K562 (cell line): ENCODE data around the gene CDC42BPB. TPM values are rescaled to one million over a fixed set of nuclear protein-coding genes. Genes with fewer than 3 reads are reported as not detected.

Source experiments
- ATAC-seq: fragments of 200-7000 bp; cut with Tn5 transposase; 3 replicates; pipeline ENCODE4 v1.9.1; 2020; ENCODE audit warnings: moderate library complexity
- BruUV-seq: library from RNA; stranded (reverse); fragments of 400-500 nt; replicated peaks from 2 replicates; lab custom pipeline; 2021; lab: Mats Ljungman, UMichigan
- CTCF ChIA-PET: fragments of 300-600 bp; formaldehyde crosslinking; extraction: SDS; loops from one replicate; lab custom pipeline; 2021; ENCODE audit warnings: low intra/inter-chr PET ratio; lab: Yijun Ruan, JAX
- POLR2A ChIA-PET: fragments of 300-600, 350-650 bp; sonication (Branson Sonifier 250); formaldehyde crosslinking; extraction: SDS; loops from one replicate; lab custom pipeline; 2021; ENCODE audit warnings: antibody characterized with exemption, inconsistent platforms; lab: Yijun Ruan, JAX
- DNase-seq, 4 experiments: peaks; one replicate each; pipeline versions ENCODE4 v3.0.0 to v3.0.0-alpha.2; 2011 to 2018; ENCODE audit warnings: low spot score in 3 of 4, mixed read lengths in 3 of 4; ENCODE audit errors: extremely low read depth in 1 of 4
- FAIRE-seq: peaks from 2 replicates; lab custom pipeline; 2011; peaks lifted over from hg19 to GRCh38; lab: Jason Lieb, UNC
- H2AFZ ChIP-seq: 2 replicates; pipeline ENCODE4 v1.6.0; 2011; ENCODE audit warnings: low read depth, low read length, control low read depth, inconsistent platforms
- H3K27ac ChIP-seq: fragments of 200-600 bp; 3 replicates; pipeline ENCODE4 v1.8.0; 2011; ENCODE audit warnings: low read depth, mild to moderate bottlenecking, control low read depth, inconsistent platforms, low read length, moderate library complexity, mixed read lengths; ENCODE audit errors: extremely low read depth
- H3K27me3 ChIP-seq, 2 experiments: fragments of 300-600 bp in 1 of 2; 2 replicates in 1 of 2; 3 replicates in 1 of 2; pipeline versions ENCODE4 v1.6.0 to v1.8.0; 2011; ENCODE audit warnings: inconsistent platforms in 2 of 2, low read length in 2 of 2, mild to moderate bottlenecking in 1 of 2, mixed read lengths in 1 of 2, moderate library complexity in 1 of 2; ENCODE audit not compliant: control insufficient read depth in 2 of 2, insufficient read depth in 2 of 2
- H3K36me3 ChIP-seq: fragments of 300-600 bp; 3 replicates; pipeline ENCODE4 v1.8.0; 2011; ENCODE audit warnings: mild to moderate bottlenecking, low read length, inconsistent platforms; ENCODE audit not compliant: control insufficient read depth, insufficient read depth
- H3K4me1 ChIP-seq, 2 experiments: fragments of 200-600 bp in 1 of 2; replicated peaks in 1 of 2; 2 replicates in 1 of 2; 3 replicates in 1 of 2; pipeline versions ENCODE4 v1.5.1 to v1.8.0; 2011; ENCODE audit warnings: inconsistent platforms in 2 of 2, low read length in 2 of 2, mild to moderate bottlenecking in 1 of 2, mixed read lengths in 1 of 2, moderate library complexity in 1 of 2; ENCODE audit not compliant: control insufficient read depth in 2 of 2, insufficient read depth in 2 of 2
- H3K4me2 ChIP-seq: 2 replicates; pipeline ENCODE4 v1.6.1; 2011; ENCODE audit warnings: low read length, control low read depth, inconsistent platforms, mixed read lengths; ENCODE audit not compliant: insufficient read depth
- H3K4me3 ChIP-seq: fragments of 200-600 bp; sonication (generic), shearing (Covaris generic); 2 replicates; pipeline ENCODE4 v1.5.1; 2016; ENCODE audit warnings: control low read depth, inconsistent platforms
- H3K79me2 ChIP-seq: fragments of 200-600 bp; 3 replicates; pipeline ENCODE4 v1.8.0; 2011; ENCODE audit warnings: low read length, inconsistent platforms; ENCODE audit not compliant: control insufficient read depth, insufficient read depth
- H3K9ac ChIP-seq, 2 experiments: 2 replicates each; pipeline versions ENCODE4 v1.6.0 to v1.6.1; 2011; ENCODE audit warnings: low read depth in 2 of 2, low read length in 2 of 2, control low read depth in 1 of 2, inconsistent platforms in 1 of 2, mild to moderate bottlenecking in 1 of 2, mixed read lengths in 1 of 2; ENCODE audit not compliant: insufficient read depth in 1 of 2
- H3K9me1 ChIP-seq: one replicate; pipeline ENCODE4 v1.6.0; 2011; ENCODE audit warnings: inconsistent platforms, mild to moderate bottlenecking, low read length, moderate library complexity; ENCODE audit not compliant: control insufficient read depth, insufficient read depth
- H3K9me3 ChIP-seq: replicated peaks from 2 replicates; pipeline ENCODE4 v1.5.1; 2011; ENCODE audit warnings: low read depth, low read length, inconsistent platforms; ENCODE audit not compliant: control insufficient read depth, insufficient read depth
- H4K20me1 ChIP-seq: replicated peaks from 2 replicates; pipeline ENCODE4 v1.6.1; 2011; ENCODE audit warnings: low read length, inconsistent platforms, mixed read lengths; ENCODE audit not compliant: control insufficient read depth, insufficient read depth
- CXXC5 ChIP-seq: fragments of 250-450 bp; sonication (Bioruptor Pico); IDR thresholded peaks from 2 replicates; pipeline ENCODE4 v1.8.0; 2022; ENCODE audit warnings: inconsistent platforms, mild to moderate bottlenecking, moderate library complexity
- HMG20A ChIP-seq: fragments of 450-650 bp; formaldehyde crosslinking; conservative IDR thresholded peaks from 2 replicates; pipeline ENCODE4 v1.4.0; 2020; ENCODE audit warnings: mild to moderate bottlenecking, mixed read lengths
- MCM3 ChIP-seq: fragments of 450-650 bp; IDR thresholded peaks from 2 replicates; pipeline ENCODE4 v1.6.1; 2016
- NKRF ChIP-seq: fragments of 450-650 bp; IDR thresholded peaks from 2 replicates; pipeline ENCODE4 v1.6.1; 2016; ENCODE audit warnings: borderline replicate concordance
- RBM25 ChIP-seq: fragments of 200-400 bp; formaldehyde crosslinking; IDR thresholded peaks from 2 replicates; pipeline ENCODE4 v1.6.1; 2018; ENCODE audit warnings: low read length, low read depth, moderate library complexity; ENCODE audit not compliant: severe bottlenecking
- SMC3 ChIP-seq: conservative IDR thresholded peaks from 2 replicates; pipeline ENCODE4 v1.6.1; 2011; ENCODE audit warnings: low read depth, low read length, improper control_type of control experiment; ENCODE audit not compliant: insufficient read depth
- TFAP4 ChIP-seq: sonication (generic); formaldehyde crosslinking; IDR thresholded peaks from 2 replicates; pipeline ENCODE4 v1.8.0; 2022; ENCODE audit warnings: missing genetic modification reagents, mild to moderate bottlenecking, moderate library complexity, borderline replicate concordance
- ZBTB5 ChIP-seq: fragments of 450-650 bp; IDR thresholded peaks from 2 replicates; pipeline ENCODE4 v1.6.1; 2017; ENCODE audit warnings: antibody characterized with exemption
- ZNF444 ChIP-seq: fragments of 250-450 bp; sonication (Bioruptor Pico); IDR thresholded peaks from 2 replicates; pipeline ENCODE4 v1.4.0; 2020; ENCODE audit warnings: mild to moderate bottlenecking, moderate library complexity
- ZNF717 ChIP-seq: fragments of 250-450 bp; sonication (Bioruptor Pico); IDR thresholded peaks from 2 replicates; pipeline ENCODE4 v1.5.0; 2021
- WGBS: fragments of 100-300 bp; shearing (Covaris generic); methylation state at CpG from one replicate; pipeline ENCODE4 v1.1.6; 2016; ENCODE audit warnings: low coverage, mixed read lengths; ENCODE audit not compliant: insufficient coverage; ENCODE audit errors: missing lambda C conversion rate; 5-methylcytosine and 5-hydroxymethylcytosine counted together
- in situ Hi-C: fragments of 300-500 bp; cut with MboI; formaldehyde crosslinking; loops from 4 replicates; pipeline ENCODE4 v1.15.0; 2018; ENCODE audit warnings: inconsistent platforms, mixed read lengths
- intact Hi-C: fragments of 100-400 bp; cut with micrococcal nuclease; formaldehyde crosslinking; loops from 2 replicates; pipeline ENCODE4 v1.14.2; 2022
- polyA plus RNA-seq, 8 experiments: library from polyadenylated mRNA; depleted of rRNA in 4 of 8; stranded (reverse) in 5 of 8; unstranded in 3 of 8; fragments of >200 nt; fragmentation: Nextera tagmentation in 2 of 8; fragmentation: Illumina TruSeq in 1 of 8; extraction: Ambion mirVana in 2 of 8; extraction: Trizol in 1 of 8; gene quantifications; 2 replicates each; pipeline versions ENCODE4 v1.2.1 to v1.2.3, GENCODE V29; 2011 to 2014; ENCODE audit warnings: inconsistent platforms in 1 of 8, missing spikeins in 1 of 8
- total RNA-seq, 7 experiments: library from RNA; depleted of rRNA in 6 of 7; stranded (reverse); fragments of >200 nt in 6 of 7; fragmentation: Illumina TruSeq in 2 of 7; extraction: Trizol in 2 of 7; gene quantifications; 2 replicates each; pipeline versions ENCODE4 v1.2.1 to v1.2.3, GENCODE V29; 2011 to 2021; ENCODE audit warnings: low replicate concordance in 1 of 7

The CDC42BPB gene
- total and polyA plus RNA-seq, 9 of the 15 experiments (the other 6 are each of a cell fraction or from before 2014, with no cell fraction given) = 0.07 to 24.3 (median 12.6) TPM

GRCh38 chr14:103105580-103106150 is 48.3 kb upstream of the CDC42BPB start (continued):
- TF ChIP-seq TFAP4 (CRISPR knock-in tag) = 0 out of 2 replicates have a peak, but pooled peaks have one; percentile 14
- TF ChIP-seq ZNF444 (CRISPR knock-in tag) = no peak
- no peak for TF ChIP-seq ZNF717 (CRISPR knock-in tag)
- TF ChIP-seq, all 486 proteins: peak for 2

GRCh38 chr14:103104654-103105452 is 47.5 kb upstream of the CDC42BPB start:
- Histone ChIP-seq H3K27me3 (no peaks in the 10 kb centered on the region), H3K79me2 (peaks cover 8% of the 10 kb centered on the region; the same call in 2 of the 3 replicates), H3K9me1 (no peaks in the 10 kb centered on the region), H3K36me3 (peaks cover 6% of the 10 kb centered on the region; the same call in 1 of the 3 replicates), H3K9me3 (no peaks in the 10 kb centered on the region), H2AFZ (0 out of 2 replicates have a peak overlapping the region, but pooled peaks have one; percentile 40), H3K4me1 (peaks cover 31 to 87% of the 10 kb centered on the region in 2 experiments), H3K4me3 (no peak overlapping the region), H3K27ac (no peak overlapping the region; the same call in 2 of the 3 replicates), H3K9ac (peak overlapping the region in 1 of 2 experiments; percentile 54; a peak in 1 of 4 replicates), H3K4me2 (peak overlapping the region; percentile 55), H4K20me1 (no peaks in the 10 kb centered on the region)
- in situ Hi-C loops (loop anchor here (10.0 kb wide), 1 partner anchor 190 kb away; no protein-coding TSS in a partner anchor), intact Hi-C loops (loop anchor here (2.0 kb wide), 2 partner anchors 36 to 188 kb away; no protein-coding TSS in a partner anchor)
- 31% methylated on average over 38 of the region's 59 CpGs for WGBS
- POLR2A ChIA-PET = interaction anchor here (0.5 to 1.8 kb wide), 12 partner anchors 9 to 655 kb away, joined by 3 to 11 read pairs (median 4); partner anchors contain the start of genes EIF5 and TNFAIP2
- peak; percentile 88 for ATAC-seq
- peak; percentile 72 for FAIRE-seq
- DNase-seq = peak; percentile 71 to 72 (median 71)
- BruUV-seq = no TSS peak
- CTCF ChIA-PET = interaction anchor here (0.5 to 2.9 kb wide), 5 partner anchors 22 to 189 kb away, joined by 3 to 10 read pairs (median 6); no protein-coding TSS in a partner anchor
- peak; percentile 91 for TF ChIP-seq MCM3
- TF ChIP-seq SMC3 = peak; percentile 82
- no peak for TF ChIP-seq RBM25
- TF ChIP-seq ZBTB5 = peak; percentile 63; the same call in 1 of the 2 replicates
- TF ChIP-seq CXXC5 (CRISPR knock-in tag) = peak; percentile 53
- no peak for TF ChIP-seq HMG20A
- TF ChIP-seq NKRF = peak; percentile 67; the same call in 1 of the 2 replicates
